K562 (cell line): ENCODE results near the gene PIF1. TPM values are rescaled to one million over a fixed set of nuclear protein-coding genes. Genes with fewer than 3 reads are reported as not detected.

Experiments used
- SRF ChIP-seq, 2 experiments: fragments of 250-450, 450-650 bp in 1 of 2; sonication (Bioruptor Pico) in 1 of 2; sonication (generic) in 1 of 2; formaldehyde crosslinking; IDR thresholded peaks; 2 replicates each; pipeline versions ENCODE4 v1.5.0 to v1.5.1; 2020 to 2022; ENCODE audit warnings: mild to moderate bottlenecking in 1 of 2, missing genetic modification reagents in 1 of 2
- ZNF407 ChIP-seq: fragments of 450-650 bp; IDR thresholded peaks from 2 replicates; pipeline ENCODE4 v1.6.1; 2016; ENCODE audit warnings: low read depth
- polyA plus RNA-seq, 8 experiments: library from polyadenylated mRNA; depleted of rRNA in 4 of 8; stranded (reverse) in 5 of 8; unstranded in 3 of 8; fragments of >200 nt; fragmentation: Nextera tagmentation in 2 of 8; fragmentation: Illumina TruSeq in 1 of 8; extraction: Ambion mirVana in 2 of 8; extraction: Trizol in 1 of 8; gene quantifications; 2 replicates each; pipeline versions ENCODE4 v1.2.1 to v1.2.3, GENCODE V29; 2011 to 2014; ENCODE audit warnings: inconsistent platforms in 1 of 8, missing spikeins in 1 of 8
- total RNA-seq, 7 experiments: library from RNA; depleted of rRNA in 6 of 7; stranded (reverse); fragments of >200 nt in 6 of 7; fragmentation: Illumina TruSeq in 2 of 7; extraction: Trizol in 2 of 7; gene quantifications; 2 replicates each; pipeline versions ENCODE4 v1.2.1 to v1.2.3, GENCODE V29; 2011 to 2021; ENCODE audit warnings: low replicate concordance in 1 of 7
- TF ChIP-seq, protein P1 (sequence below): sonication (generic); formaldehyde crosslinking; IDR thresholded peaks from 2 replicates; pipeline ENCODE4 v1.9.0; 2022; ENCODE audit warnings: mild to moderate bottlenecking, missing genetic modification reagents

The PIF1 gene
- total and polyA plus RNA-seq, 9 of the 15 experiments (the other 6 are each of a cell fraction or from before 2014, with no cell fraction given) = 1.1 to 37.9 (median 11.5) TPM

- no peak for TF ChIP-seq ZNF407
- TF ChIP-seq, protein P1, sequence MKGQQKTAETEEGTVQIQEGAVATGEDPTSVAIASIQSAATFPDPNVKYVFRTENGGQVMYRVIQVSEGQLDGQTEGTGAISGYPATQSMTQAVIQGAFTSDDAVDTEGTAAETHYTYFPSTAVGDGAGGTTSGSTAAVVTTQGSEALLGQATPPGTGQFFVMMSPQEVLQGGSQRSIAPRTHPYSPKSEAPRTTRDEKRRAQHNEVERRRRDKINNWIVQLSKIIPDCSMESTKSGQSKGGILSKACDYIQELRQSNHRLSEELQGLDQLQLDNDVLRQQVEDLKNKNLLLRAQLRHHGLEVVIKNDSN (CRISPR knock-in tag) = no peak
- no peak for TF ChIP-seq SRF (CRISPR knock-in tag; IDR thresholded peaks at IDR 0.05)
- TF ChIP-seq, all 486 proteins: peak for 0
Measured at GRCh38 chr15:64847448-64847847, 22.0 kb upstream of the PIF1 start (continued).
